HCT116 (cell line): ENCODE data around the gene PLCE1. TPM values are rescaled to one million over a fixed set of nuclear protein-coding genes. Genes with fewer than 3 reads are reported as not detected.

ENCODE experiments used
- ATAC-seq: fragments of 200-7000 bp; cut with Tn5 transposase; 2 replicates; pipeline ENCODE4 v1.9.1; 2020; ENCODE audit warnings: mild to moderate bottlenecking, moderate library complexity
- BruUV-seq: library from RNA; stranded (reverse); fragments of 400-500 nt; replicated peaks from 2 replicates; lab custom pipeline; 2021; lab: Mats Ljungman, UMichigan
- CTCF ChIA-PET: fragments of 300-600 bp; sonication (Branson Sonifier 250); formaldehyde crosslinking; loops from one replicate; lab custom pipeline; 2021; ENCODE audit warnings: antibody characterized with exemption; lab: Charles Lee
- POLR2A ChIA-PET: fragments of 300-600, 350-600 bp; sonication (Branson Sonifier 250); formaldehyde crosslinking; loops from one replicate; lab custom pipeline; 2021; ENCODE audit warnings: antibody characterized with exemption; lab: Charles Lee
- RAD21 ChIA-PET, 2 experiments: fragments of 300-600 bp; sonication (Branson Sonifier 250); formaldehyde crosslinking; loops; one replicate each; lab custom pipeline; 2023; ENCODE audit warnings: low total read pairs in 2 of 2; ENCODE audit not compliant: uncharacterized antibody in 2 of 2, unreplicated experiment in 2 of 2, low non-redundant PET in 1 of 2; lab: Charles Lee
- DNase-seq: peaks from one replicate; pipeline ENCODE4 v3.0.0-alpha.2; 2010; ENCODE audit warnings: low read depth, low spot score
- H2AFZ ChIP-seq: fragments of 200-600 bp; shearing (Covaris generic), sonication (generic); 2 replicates; pipeline ENCODE4 v1.6.1; 2017; ENCODE audit warnings: low read depth, mixed run types, mixed read lengths, antibody characterized with exemption, low read length; ENCODE audit not compliant: poor library complexity, severe bottlenecking
- H3K27ac ChIP-seq: 2 replicates; pipeline ENCODE4 v1.5.1; 2012; ENCODE audit warnings: low read depth, low read length
- H3K27me3 ChIP-seq: fragments of 200-600 bp; sonication (generic); 2 replicates; pipeline ENCODE4 v1.6.1; 2016; ENCODE audit warnings: mixed run types, low read length, mixed read lengths; ENCODE audit not compliant: insufficient read depth
- H3K36me3 ChIP-seq, 2 experiments: fragments of 200-500 bp in 1 of 2; fragments of 200-600 bp in 1 of 2; sonication (Bioruptor generic) in 1 of 2; sonication (generic) in 1 of 2; 2 replicates each; pipeline versions ENCODE4 v1.5.1 to v1.6.1; 2014 to 2016; ENCODE audit warnings: low read length in 2 of 2, inconsistent platforms in 1 of 2, mixed read lengths in 1 of 2, mixed run types in 1 of 2; ENCODE audit not compliant: insufficient read depth in 2 of 2, control insufficient read depth in 1 of 2
- H3K4me1 ChIP-seq, 2 experiments: fragments of 200-600 bp in 1 of 2; sonication (generic) in 1 of 2; 2 replicates each; pipeline versions ENCODE4 v1.5.1 to v1.6.1; 2012 to 2017; ENCODE audit warnings: low read length in 2 of 2, inconsistent platforms in 1 of 2, mild to moderate bottlenecking in 1 of 2, mixed read lengths in 1 of 2, mixed run types in 1 of 2, moderate library complexity in 1 of 2; ENCODE audit not compliant: insufficient read depth in 2 of 2, control insufficient read depth in 1 of 2
- H3K4me2 ChIP-seq: fragments of 200-600 bp; sonication (generic); 2 replicates; pipeline ENCODE4 v1.6.1; 2017; ENCODE audit warnings: mixed run types, low read length, mixed read lengths
- H3K4me3 ChIP-seq, 2 experiments: fragments of 200-600 bp in 1 of 2; sonication (generic) in 1 of 2; replicated peaks in 1 of 2; 2 replicates each; pipeline ENCODE4 v1.5.1; 2011 to 2016; ENCODE audit warnings: low read length in 2 of 2, control low read depth in 1 of 2, low read depth in 1 of 2, mild to moderate bottlenecking in 1 of 2, mixed read lengths in 1 of 2, mixed run types in 1 of 2
- H3K79me2 ChIP-seq: fragments of 200-600 bp; sonication (generic); 2 replicates; pipeline ENCODE4 v1.6.1; 2017; ENCODE audit warnings: mild to moderate bottlenecking, mixed run types, low read length, moderate library complexity, mixed read lengths; ENCODE audit not compliant: insufficient read depth
- H3K9ac ChIP-seq: fragments of 200-600 bp; sonication (generic); 2 replicates; pipeline ENCODE4 v1.6.1; 2016; ENCODE audit warnings: low read length, mixed read lengths
- H3K9me2 ChIP-seq: fragments of 200-600 bp; sonication (generic), shearing (Covaris generic); 2 replicates; pipeline ENCODE4 v1.6.1; 2017; ENCODE audit warnings: mixed run types, mild to moderate bottlenecking, moderate library complexity; ENCODE audit not compliant: insufficient read depth
- H3K9me3 ChIP-seq, 2 experiments: fragments of 200-500 bp in 1 of 2; fragments of 200-600 bp in 1 of 2; sonication (Bioruptor generic) in 1 of 2; sonication (generic) in 1 of 2; 2 replicates each; pipeline ENCODE4 v1.6.1; 2014 to 2017; ENCODE audit warnings: low read length in 2 of 2, mixed read lengths in 2 of 2, inconsistent platforms in 1 of 2, low read depth in 1 of 2, mild to moderate bottlenecking in 1 of 2, mixed run types in 1 of 2, moderate library complexity in 1 of 2; ENCODE audit not compliant: control insufficient read depth in 1 of 2, insufficient read depth in 1 of 2
- H4K20me1 ChIP-seq: fragments of 200-600 bp; sonication (generic), shearing (Covaris generic); 2 replicates; pipeline ENCODE4 v1.6.1; 2017; ENCODE audit warnings: mixed run types, mild to moderate bottlenecking, moderate library complexity; ENCODE audit not compliant: insufficient read depth
- CBX3 ChIP-seq: IDR thresholded peaks from 2 replicates; pipeline ENCODE4 v1.6.1; 2012; ENCODE audit warnings: low read depth
- CEBPB ChIP-seq: IDR thresholded peaks from 2 replicates; pipeline ENCODE4 v1.6.1; 2012; ENCODE audit warnings: low read depth
- ELF1 ChIP-seq: IDR thresholded peaks from 2 replicates; pipeline ENCODE4 v1.6.1; 2012; ENCODE audit warnings: low read depth, borderline replicate concordance
- EZH2 ChIP-seq: fragments of 200-600 bp; sonication (generic); IDR thresholded peaks from 2 replicates; pipeline ENCODE4 v1.6.1; 2017; ENCODE audit warnings: antibody characterized with exemption, mixed run types
- EZH2phosphoT487 ChIP-seq: fragments of 200-600 bp; IDR thresholded peaks from 2 replicates; pipeline ENCODE4 v1.6.1; 2018; ENCODE audit warnings: antibody characterized with exemption, borderline replicate concordance
- JUND ChIP-seq: IDR thresholded peaks from 2 replicates; pipeline ENCODE4 v1.6.1; 2012
- RAD21 ChIP-seq: IDR thresholded peaks from 2 replicates; pipeline ENCODE4 v1.6.1; 2012; ENCODE audit warnings: low read depth, mild to moderate bottlenecking
- SIN3A ChIP-seq: IDR thresholded peaks from 2 replicates; pipeline ENCODE4 v1.6.1; 2012; ENCODE audit warnings: low read depth
- SP1 ChIP-seq: IDR thresholded peaks from 2 replicates; pipeline ENCODE4 v1.6.1; 2012; ENCODE audit warnings: low read depth
- SRF ChIP-seq: IDR thresholded peaks from 2 replicates; pipeline ENCODE4 v1.6.1; 2012; ENCODE audit warnings: low read depth
- TCF7L2 ChIP-seq: IDR thresholded peaks from 2 replicates; pipeline ENCODE4 v1.7.0; 2011; ENCODE audit warnings: borderline replicate concordance, inconsistent platforms; ENCODE audit not compliant: insufficient read depth, insufficient read length; ENCODE audit errors: extremely low read depth
- YY1 ChIP-seq: IDR thresholded peaks from 2 replicates; pipeline ENCODE4 v1.6.1; 2011; ENCODE audit warnings: low read length, low read depth, moderate library complexity, mild to moderate bottlenecking; ENCODE audit not compliant: insufficient replicate concordance; ENCODE audit errors: extremely low read depth
- ZFX ChIP-seq: fragments of 450-650 bp; IDR thresholded peaks from 2 replicates; pipeline ENCODE4 v1.6.1; 2017
- intact Hi-C: fragments of 100-400 bp; cut with micrococcal nuclease; formaldehyde crosslinking; loops from 2 replicates; pipeline ENCODE4 v1.10.0; 2022
- total RNA-seq: library from RNA; stranded (reverse); gene quantifications from one replicate; pipeline ENCODE4 v1.2.1, GENCODE V29; 2021; ENCODE audit not compliant: unreplicated experiment
- TF ChIP-seq, protein P1 (sequence below), 3 experiments: fragments of 200-600 bp in 1 of 3; sonication (generic) in 1 of 3; IDR thresholded peaks in 2 of 3; conservative IDR thresholded peaks in 1 of 3; 2 replicates each; pipeline ENCODE4 v1.5.1; 2012 to 2017; ENCODE audit warnings: low read depth in 2 of 3, low read length in 2 of 3, antibody characterized with exemption in 1 of 3, borderline replicate concordance in 1 of 3, control low read depth in 1 of 3, mild to moderate bottlenecking in 1 of 3, mixed read lengths in 1 of 3, mixed run types in 1 of 3, moderate library complexity in 1 of 3; ENCODE audit not compliant: insufficient read depth in 1 of 3
- TF ChIP-seq, protein P2 (sequence below): IDR thresholded peaks from 2 replicates; pipeline ENCODE4 v1.6.1; 2012
- TF ChIP-seq, protein P3 (sequence below): IDR thresholded peaks from 2 replicates; pipeline ENCODE4 v1.6.1; 2011; ENCODE audit warnings: mild to moderate bottlenecking, low read length, moderate library complexity; ENCODE audit not compliant: insufficient replicate concordance; ENCODE audit errors: extremely low read depth
- TF ChIP-seq, protein P4 (sequence below): IDR thresholded peaks from 2 replicates; pipeline ENCODE4 v1.6.1; 2012; ENCODE audit warnings: low read depth
- TF ChIP-seq, protein P5 (sequence below): IDR thresholded peaks from 2 replicates; pipeline ENCODE4 v1.6.1; 2012

The PLCE1 gene
- total RNA-seq, 1 experiment from 2014 or later, result 2.5 TPM

DNA sequence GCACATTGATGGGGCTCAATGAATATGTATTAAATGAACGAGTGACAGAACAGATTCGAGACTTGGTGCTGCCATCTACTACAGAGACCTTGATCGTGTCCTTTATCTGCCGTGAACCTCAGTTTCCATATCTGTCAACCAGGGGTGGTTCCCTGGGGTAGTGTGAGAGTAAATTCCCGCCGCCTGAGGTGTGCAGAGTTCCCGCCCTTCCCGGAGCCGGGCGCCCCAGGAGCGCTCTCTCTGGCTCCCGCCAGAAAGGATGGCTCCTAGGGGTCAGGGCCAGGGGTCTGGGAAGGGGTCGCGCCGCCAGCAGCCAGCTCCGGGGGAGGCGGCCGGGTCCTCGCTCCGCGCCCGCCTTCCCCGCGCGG lies 333 bp upstream of the PLCE1 start:
- RAD21 ChIA-PET, result no interaction called here
- intact Hi-C loops, result loop anchor here (5.0 kb wide), 1 partner anchor 49 kb away; no protein-coding TSS in a partner anchor
- DNase-seq, result no peak
- CTCF ChIA-PET, result no interaction called here
- Histone ChIP-seq H3K4me2 (peak overlapping the region; percentile 89), H2AFZ (peak overlapping the region; percentile 91), H3K4me3 (peak overlapping the region; percentile 40 to 62), H3K27ac (no peak overlapping the region; the same call in 1 of the 2 replicates), H3K36me3 (no peaks in the 10 kb centered on the region), H3K79me2 (no peaks in the 10 kb centered on the region), H3K27me3 (no peaks in the 10 kb centered on the region), H4K20me1 (no peaks in the 10 kb centered on the region), H3K4me1 (peaks cover 24 to 36% of the 10 kb centered on the region in 2 experiments), H3K9me2 (no peaks in the 10 kb centered on the region), H3K9me3 (no peaks in the 10 kb centered on the region), H3K9ac (peak overlapping the region; percentile 39)
- no TSS peak for BruUV-seq
- POLR2A ChIA-PET, result no interaction called here
- no peak for TF ChIP-seq RAD21
- TF ChIP-seq YY1, result no peak
- TF ChIP-seq, protein P1, sequence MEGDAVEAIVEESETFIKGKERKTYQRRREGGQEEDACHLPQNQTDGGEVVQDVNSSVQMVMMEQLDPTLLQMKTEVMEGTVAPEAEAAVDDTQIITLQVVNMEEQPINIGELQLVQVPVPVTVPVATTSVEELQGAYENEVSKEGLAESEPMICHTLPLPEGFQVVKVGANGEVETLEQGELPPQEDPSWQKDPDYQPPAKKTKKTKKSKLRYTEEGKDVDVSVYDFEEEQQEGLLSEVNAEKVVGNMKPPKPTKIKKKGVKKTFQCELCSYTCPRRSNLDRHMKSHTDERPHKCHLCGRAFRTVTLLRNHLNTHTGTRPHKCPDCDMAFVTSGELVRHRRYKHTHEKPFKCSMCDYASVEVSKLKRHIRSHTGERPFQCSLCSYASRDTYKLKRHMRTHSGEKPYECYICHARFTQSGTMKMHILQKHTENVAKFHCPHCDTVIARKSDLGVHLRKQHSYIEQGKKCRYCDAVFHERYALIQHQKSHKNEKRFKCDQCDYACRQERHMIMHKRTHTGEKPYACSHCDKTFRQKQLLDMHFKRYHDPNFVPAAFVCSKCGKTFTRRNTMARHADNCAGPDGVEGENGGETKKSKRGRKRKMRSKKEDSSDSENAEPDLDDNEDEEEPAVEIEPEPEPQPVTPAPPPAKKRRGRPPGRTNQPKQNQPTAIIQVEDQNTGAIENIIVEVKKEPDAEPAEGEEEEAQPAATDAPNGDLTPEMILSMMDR (IDR thresholded peaks at IDR 0.05 in 2 of 3, conservative IDR thresholded peaks at IDR 0.05 in 1 of 3; ENCODE audit: borderline replicate concordance in 1 of 3, insufficient read depth in 1 of 3, low read depth in 2 of 3, low read length in 2 of 3), result no peak
- no peak for TF ChIP-seq SP1
- no peak for TF ChIP-seq CBX3
- TF ChIP-seq, protein P2, sequence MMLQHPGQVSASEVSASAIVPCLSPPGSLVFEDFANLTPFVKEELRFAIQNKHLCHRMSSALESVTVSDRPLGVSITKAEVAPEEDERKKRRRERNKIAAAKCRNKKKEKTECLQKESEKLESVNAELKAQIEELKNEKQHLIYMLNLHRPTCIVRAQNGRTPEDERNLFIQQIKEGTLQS, result no peak
- no peak for TF ChIP-seq SIN3A
- TF ChIP-seq TCF7L2, result no peak
- TF ChIP-seq CEBPB, result no peak
- no peak for TF ChIP-seq SRF
- TF ChIP-seq ZFX, result no peak
- TF ChIP-seq EZH2, result no peak
- no peak for TF ChIP-seq ELF1
- TF ChIP-seq, protein P3, sequence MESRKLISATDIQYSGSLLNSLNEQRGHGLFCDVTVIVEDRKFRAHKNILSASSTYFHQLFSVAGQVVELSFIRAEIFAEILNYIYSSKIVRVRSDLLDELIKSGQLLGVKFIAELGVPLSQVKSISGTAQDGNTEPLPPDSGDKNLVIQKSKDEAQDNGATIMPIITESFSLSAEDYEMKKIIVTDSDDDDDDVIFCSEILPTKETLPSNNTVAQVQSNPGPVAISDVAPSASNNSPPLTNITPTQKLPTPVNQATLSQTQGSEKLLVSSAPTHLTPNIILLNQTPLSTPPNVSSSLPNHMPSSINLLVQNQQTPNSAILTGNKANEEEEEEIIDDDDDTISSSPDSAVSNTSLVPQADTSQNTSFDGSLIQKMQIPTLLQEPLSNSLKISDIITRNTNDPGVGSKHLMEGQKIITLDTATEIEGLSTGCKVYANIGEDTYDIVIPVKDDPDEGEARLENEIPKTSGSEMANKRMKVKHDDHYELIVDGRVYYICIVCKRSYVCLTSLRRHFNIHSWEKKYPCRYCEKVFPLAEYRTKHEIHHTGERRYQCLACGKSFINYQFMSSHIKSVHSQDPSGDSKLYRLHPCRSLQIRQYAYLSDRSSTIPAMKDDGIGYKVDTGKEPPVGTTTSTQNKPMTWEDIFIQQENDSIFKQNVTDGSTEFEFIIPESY, result no peak
- TF ChIP-seq, protein P4, sequence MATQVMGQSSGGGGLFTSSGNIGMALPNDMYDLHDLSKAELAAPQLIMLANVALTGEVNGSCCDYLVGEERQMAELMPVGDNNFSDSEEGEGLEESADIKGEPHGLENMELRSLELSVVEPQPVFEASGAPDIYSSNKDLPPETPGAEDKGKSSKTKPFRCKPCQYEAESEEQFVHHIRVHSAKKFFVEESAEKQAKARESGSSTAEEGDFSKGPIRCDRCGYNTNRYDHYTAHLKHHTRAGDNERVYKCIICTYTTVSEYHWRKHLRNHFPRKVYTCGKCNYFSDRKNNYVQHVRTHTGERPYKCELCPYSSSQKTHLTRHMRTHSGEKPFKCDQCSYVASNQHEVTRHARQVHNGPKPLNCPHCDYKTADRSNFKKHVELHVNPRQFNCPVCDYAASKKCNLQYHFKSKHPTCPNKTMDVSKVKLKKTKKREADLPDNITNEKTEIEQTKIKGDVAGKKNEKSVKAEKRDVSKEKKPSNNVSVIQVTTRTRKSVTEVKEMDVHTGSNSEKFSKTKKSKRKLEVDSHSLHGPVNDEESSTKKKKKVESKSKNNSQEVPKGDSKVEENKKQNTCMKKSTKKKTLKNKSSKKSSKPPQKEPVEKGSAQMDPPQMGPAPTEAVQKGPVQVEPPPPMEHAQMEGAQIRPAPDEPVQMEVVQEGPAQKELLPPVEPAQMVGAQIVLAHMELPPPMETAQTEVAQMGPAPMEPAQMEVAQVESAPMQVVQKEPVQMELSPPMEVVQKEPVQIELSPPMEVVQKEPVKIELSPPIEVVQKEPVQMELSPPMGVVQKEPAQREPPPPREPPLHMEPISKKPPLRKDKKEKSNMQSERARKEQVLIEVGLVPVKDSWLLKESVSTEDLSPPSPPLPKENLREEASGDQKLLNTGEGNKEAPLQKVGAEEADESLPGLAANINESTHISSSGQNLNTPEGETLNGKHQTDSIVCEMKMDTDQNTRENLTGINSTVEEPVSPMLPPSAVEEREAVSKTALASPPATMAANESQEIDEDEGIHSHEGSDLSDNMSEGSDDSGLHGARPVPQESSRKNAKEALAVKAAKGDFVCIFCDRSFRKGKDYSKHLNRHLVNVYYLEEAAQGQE, result no peak
- TF ChIP-seq JUND, result no peak
- TF ChIP-seq EZH2phosphoT487, result no peak
- TF ChIP-seq, protein P5, sequence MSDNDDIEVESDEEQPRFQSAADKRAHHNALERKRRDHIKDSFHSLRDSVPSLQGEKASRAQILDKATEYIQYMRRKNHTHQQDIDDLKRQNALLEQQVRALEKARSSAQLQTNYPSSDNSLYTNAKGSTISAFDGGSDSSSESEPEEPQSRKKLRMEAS, result no peak
- ATAC-seq, result peak; percentile 53
